Activated CD4-positive, alpha-beta T cell treated with anti-CD3 and anti-CD28 coated beads, Interleukin-2, amount 50 U/mL, for 48 hours (primary cell): ENCODE results near the gene USP10.

Experiments
- DNase-seq, 2 experiments: peaks; one replicate each; pipeline ENCODE4 v3.0.0-alpha.2; 2020

Gene USP10

DNA sequence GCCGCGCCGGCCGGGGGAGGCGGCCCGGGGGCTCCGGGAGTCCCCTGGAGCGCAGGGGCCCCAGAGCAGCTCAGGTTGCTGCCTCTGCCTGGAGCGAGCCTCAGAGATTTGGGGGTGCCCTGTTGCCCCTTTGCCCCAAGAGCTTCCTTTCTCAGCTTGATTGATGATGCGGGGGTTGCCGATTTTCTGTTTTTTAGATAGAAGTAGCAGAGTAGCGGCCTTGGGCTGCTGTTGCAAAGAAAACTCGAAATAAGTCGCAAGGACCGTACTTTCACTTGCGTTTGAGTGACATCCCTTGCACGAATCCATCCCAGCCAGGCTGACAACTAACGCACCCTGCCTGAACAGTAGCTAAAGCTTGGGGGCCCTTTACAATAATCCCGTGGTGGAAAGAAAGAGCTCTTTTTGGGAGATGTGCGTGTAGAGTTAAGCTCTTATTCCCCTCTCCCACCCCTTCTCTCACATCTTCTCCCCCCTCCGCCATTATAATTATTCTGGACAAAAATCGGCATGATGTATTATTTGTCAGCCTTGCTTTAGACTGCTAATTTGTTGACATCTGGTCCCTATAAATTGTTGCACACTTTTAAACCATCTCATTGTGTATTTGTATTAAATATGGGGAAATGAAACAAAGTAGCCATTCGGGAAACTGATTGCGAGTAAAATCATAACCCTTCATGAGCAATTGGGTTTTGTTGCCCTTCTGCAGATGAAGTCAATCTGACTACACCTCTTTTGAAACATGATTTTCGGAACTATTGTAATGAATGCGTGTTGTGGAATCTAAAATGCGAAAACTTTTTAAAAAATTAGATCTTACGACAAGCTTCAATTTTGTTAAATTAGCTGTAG lies 873 bp downstream of the USP10 start:
- DNase-seq, result peak; percentile 24 to 42

DNA sequence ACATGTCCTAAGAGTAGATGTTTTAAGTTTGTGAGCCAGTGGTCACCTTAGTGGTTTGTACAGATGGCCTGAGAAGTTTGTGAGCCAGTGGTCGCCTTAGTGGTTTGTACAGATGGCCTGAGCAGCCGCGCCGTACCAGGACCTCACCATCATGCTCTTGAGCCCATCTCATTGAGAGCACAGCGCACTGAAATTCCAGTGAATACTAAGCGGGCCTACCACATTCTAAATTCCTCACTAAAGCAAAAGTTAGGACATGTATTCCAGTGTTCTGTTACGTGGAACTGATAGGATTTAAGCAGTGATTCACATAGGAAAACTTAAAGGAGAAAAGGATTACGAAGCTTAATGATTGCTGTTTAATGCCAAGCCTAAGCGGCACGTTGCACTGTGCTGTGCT lies 3.9 kb downstream of the USP10 start:
- no peak for DNase-seq

DNA sequence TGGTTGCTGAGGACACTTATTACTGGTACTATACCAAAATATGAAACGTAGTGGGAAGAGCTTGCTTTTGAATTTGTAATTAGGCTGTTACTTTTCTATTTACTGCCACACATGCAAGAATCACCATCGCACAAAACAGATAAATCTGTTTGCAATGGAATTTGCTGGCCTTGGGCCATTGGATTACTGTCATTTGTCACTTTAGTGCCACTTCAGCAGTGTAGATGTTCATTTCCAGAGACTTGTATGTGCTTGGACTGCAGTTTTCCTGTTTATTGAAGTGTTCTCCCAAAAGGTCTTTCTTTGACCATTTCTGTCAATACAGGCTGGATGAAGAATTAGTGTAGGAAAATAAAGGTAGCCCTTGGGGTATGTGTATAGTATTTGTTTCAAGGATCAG lies 4.5 kb downstream of the USP10 start:
- no peak for DNase-seq

DNA sequence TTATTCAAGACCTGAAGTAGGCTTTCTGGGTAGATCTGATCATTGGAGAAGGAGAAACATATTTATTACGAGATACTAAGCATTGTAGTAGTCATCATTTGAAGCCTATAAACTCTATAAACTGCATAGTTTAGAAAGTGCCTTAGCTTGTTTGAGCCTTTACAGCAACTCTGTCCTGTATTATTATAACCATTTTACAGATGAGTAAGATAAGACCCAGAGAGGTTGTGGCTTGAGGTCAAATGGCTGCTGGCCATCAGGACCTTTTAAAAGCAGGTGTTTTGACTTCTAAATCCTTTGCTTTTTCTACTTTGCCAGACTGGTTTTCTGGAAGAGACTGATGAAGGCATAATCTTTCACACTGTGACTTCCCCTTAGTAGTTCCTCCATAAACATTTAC lies 7.1 kb downstream of the USP10 start:
- no peak for DNase-seq

DNA sequence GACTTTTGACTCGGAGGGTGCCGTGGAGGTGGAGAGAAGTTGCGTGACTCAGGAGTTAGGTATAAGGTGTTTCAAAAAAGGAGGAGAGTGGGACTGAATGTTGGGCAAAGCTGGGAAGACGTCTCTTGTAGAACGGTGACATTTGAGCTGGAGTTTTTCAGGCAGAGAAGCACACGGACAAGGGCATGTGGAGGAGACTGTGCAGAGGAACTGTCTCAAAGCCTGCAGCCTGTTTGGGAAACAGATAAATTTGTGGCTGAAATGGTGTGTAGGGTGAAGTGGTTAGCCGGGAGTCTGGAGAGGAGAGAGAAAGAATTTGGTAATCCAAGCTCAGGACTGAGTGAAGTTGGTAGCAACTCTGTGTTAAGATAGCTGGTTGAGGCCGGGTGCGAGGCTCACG lies 9.8 kb downstream of the USP10 start:
- DNase-seq, result no peak

DNA sequence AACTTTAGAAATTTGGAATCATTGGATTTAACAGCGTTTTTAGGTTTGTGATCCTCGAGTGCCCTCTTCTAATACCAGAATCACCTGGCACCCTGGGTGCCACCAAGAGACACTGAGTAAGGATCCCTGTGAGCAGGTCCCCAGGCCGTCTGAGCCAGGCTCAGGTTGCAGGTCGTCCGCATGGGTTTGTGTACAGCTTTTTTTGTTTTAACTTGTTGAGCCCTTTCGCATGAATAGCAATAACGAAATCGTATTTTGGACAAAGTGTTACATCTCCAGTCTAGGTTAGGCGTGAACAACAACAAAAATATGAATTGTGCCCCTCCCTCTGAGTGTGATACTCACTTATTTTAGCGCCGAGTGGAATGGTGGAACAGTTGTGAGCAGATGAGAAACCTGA lies 10.9 kb downstream of the USP10 start:
- DNase-seq, result no peak

DNA sequence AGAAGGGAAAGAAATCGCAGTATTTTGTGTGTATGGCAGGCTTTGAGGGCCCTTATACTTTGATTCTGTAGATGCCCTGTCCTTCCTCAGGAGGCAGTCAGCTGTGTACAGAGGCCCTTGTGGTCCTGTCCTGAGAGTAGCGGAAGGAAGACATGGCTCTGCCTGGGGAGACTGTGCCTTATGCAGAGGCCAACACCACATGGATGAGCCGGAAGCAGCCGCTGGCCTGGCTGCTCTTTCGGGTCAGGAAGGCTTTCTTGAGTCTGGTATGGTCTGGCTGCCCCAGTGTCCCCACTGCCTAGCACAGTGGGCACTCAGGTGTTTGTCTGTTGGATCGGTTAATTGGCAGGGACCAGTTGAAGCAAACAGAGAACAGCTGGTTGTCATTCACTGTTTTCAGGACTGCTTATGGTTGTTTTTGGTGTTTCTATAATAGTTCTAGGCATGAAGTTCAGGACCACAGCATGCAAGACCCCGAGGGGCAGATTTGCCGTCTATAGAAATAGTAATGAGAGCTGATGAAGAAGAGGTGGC lies 12.4 kb downstream of the USP10 start:
- DNase-seq, result no peak

DNA sequence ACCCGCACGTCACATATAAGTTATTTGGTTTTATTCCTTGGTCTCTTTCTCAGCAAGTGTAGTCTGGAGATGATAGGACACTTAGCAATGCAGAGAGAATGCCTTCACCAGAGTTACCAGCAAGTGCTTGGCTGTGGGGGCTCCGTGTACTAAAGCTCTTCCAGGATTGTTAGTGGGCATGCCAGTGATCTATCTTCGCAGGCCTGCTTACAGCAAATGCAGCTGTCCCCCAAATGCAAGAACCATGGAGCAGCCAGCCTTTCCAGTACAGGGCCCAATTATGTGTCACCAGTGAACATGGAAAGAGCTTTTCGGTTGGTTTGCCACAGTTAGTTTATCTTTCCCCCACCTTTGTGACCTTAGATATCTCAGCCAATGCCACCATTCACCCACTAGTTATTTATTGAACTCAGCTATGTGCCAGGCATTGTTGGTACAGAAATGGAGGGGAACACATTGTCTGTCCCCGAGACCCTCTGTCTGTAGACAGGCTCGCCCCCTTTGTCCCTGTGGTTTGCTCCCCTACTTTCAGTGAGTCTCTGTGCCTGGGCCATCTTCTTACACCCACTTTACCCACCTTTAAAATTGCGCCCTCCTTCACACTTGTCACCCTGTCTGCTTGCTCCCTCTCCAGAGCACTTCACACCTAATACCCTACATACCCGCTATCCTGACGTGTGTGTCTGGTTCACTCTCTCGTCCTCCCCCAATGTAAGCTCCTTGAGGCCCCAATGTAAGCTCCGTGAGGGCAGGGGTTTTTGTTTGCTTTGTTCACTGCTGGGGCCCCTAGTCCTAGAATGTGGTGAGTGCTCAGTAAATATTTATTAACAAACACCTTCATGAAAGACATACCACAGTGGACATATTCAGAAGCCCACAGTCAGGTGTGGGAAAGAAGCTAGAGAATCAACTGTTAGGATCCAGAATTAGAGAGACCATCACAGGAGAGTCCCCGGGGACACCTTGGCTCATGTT lies 13.3 kb downstream of the USP10 start:
- no peak for DNase-seq

DNA sequence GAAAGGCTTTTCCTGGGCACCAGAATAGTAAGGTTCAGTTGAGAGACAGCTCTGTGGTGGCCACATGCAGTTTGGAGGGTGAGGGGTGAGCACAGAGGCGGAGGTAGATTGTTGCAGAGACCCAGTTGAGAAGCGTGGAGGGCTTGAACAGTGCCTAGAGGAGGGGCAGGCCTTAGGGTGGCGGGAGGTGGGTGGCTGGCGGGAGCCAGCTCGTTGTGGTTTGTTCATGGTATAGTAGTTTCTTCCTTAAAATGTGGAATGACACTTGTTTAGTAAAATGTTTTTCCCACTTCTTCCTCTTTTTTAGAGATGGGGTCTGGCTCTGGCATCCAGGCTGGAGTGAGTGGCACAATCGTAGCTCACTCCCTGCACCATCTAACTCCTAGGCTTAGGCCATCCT lies 14.2 kb downstream of the USP10 start:
- DNase-seq, result no peak

DNA sequence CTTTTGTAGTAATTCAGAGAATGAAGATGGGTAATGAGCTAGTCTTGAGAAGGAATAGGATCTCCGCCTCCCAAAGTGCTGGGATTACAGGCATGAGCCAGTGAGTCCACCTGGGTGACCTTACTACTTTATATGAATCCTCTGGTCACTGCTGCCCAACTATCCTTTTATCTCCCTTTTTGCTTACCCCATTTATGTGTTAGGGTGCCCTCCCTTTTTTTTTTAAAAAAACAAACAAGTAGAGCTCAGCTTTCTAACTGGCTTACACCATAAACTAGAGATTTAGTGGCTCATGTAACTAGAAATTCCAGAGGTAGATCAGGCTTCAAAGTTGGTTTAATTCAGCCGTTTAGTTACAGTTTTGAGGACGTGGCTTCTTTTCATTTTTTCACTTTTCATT lies 15.6 kb downstream of the USP10 start:
- DNase-seq, result no peak

DNA sequence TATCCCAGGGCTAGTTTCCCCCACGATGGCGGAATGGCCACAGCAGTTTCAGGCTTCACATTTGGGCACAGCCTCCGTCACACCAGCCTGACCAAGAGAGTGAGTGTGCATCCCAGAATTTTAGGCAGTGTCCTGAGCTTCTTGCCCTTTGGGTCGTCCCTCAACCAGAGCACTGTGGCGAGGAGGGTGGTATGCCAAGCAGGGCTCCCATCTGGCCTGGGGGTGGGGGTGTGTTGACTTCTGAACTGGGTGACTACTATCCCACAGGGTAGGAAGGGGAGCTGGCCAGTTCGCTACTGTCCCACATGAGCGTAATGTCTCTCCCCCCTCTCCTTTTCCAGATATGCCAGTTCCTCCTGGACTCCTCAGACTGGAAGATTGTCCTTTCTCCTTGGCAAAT lies 16.1 kb downstream of the USP10 start:
- DNase-seq, result no peak

DNA sequence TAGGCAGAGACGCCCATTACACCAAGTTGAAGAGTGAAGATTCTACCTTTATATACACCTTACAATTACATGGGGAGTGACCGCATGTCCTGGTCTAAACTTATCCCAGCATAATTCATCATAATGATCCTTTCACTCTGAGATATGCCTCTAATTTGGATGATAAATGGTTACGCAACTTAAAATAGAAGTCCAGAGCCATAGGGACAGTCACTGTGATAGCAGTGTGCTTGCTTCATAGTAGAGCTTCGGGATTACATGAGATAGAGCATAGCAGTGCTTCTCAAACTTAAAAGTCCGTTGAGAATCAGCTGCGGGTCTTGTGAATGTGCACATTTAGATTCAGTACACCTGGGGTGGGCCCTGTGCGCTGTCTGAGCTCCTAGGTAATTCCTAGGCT lies 16.9 kb downstream of the USP10 start:
- no peak for DNase-seq

DNA sequence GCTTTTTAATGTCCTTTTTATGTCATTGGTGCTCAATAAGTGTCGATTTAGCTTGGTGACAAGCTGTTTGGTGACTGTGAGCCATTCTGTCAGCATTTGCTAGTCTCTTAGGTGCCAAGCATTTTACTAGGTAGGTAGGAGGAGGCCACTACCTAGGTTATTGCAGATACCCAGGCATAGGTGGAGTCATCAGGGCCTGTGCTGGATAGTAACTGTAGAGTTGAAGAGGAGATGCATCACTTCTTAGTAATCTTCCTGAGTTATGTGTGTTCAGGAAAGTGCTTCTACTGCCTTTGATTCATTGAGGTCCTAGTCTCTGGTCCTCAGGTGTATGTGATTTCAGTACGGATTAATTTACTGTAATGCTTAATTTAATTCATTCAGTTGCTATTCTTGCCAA lies 17.7 kb downstream of the USP10 start:
- DNase-seq, result no peak

DNA sequence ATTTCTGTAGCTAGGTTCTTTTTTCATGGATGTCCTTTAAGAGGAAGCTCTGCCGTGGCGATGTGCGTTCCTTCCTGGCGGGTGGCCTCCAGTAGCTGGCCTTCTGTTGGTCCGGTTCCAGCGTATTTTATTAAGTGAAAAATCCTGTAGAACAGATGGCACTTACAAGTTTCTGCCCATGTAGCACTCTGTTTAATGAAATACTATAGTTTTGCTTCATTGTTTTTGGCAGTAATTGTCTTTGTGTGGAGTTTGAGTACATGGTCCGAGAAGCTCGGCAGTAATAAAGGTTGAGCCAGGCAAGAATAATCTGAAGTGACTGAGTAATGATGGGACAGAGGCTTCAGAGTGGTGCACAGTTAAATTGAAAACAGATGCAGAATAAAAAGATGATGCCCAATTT lies 20.4 kb downstream of the USP10 start:
- DNase-seq, result no peak

DNA sequence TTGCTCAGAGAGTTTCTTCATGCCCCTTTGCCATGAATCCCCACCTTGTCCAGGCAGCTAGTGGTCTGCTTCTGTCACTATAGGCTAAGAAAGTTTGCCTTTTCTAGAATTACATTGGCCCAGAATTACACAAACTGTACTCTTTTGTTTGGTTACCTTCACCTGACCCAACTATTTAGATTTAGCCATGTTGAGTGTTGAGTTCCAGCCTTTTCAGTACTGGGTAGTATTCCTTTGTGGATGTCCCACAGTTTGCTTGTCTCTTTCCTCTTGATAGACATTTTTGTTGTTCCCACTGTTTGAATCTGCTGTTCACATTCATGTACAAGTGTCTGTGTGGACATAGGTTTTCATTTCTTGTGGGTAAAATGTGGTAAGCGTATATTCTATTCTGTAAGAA lies 22.3 kb downstream of the USP10 start:
- no peak for DNase-seq

DNA sequence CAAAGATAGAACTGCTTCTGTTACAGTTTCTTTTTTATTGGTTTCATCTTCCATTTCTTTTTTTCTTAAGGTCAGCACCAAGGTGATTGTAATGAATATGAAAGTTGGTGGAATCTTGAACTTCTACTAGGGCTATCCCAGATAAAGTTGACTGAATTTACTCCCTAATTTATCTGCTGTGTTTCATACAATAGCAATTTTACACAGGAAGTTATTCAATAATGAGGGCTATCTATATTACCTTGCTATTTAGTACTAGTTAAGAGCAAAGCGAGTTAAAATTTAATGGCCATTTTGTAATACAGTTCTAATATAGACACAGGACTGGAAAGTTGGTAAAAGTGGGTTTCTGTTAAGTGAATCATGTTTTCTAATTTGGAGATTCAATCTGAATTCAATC lies 24.1 kb downstream of the USP10 start:
- DNase-seq, result no peak

DNA sequence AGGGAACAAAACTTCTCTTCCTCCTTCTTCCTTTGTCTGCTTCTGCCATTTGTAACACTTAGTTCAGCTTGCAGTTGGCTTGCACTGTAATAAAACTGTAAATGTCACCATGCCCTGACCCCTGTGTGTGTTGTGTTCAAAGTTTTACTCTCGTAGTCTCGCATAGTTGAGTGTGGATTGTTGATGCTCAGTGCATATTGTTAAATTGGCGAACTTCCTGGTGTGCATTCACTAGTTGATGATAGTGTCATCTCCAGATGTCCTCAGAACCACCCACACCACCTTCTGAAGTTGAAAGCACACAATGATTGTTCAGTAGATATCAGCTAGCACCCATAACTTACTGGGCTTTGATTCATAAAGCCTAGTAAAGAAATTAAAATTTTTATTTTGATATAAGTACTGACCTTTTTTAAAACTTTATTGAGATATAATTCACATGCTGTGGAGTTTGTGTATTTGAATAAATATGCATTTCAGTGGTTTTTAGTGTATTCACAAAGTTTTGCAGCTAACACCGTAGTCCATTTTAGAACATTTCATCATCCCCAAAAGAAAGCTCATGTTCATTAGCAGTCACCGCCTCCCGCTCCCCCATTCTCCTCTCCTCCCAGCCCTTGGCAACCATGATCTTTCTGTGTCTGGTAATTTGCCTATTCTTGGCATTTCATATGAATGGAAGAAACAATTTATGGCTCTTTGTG lies 25.0 kb downstream of the USP10 start:
- DNase-seq, result no peak

DNA sequence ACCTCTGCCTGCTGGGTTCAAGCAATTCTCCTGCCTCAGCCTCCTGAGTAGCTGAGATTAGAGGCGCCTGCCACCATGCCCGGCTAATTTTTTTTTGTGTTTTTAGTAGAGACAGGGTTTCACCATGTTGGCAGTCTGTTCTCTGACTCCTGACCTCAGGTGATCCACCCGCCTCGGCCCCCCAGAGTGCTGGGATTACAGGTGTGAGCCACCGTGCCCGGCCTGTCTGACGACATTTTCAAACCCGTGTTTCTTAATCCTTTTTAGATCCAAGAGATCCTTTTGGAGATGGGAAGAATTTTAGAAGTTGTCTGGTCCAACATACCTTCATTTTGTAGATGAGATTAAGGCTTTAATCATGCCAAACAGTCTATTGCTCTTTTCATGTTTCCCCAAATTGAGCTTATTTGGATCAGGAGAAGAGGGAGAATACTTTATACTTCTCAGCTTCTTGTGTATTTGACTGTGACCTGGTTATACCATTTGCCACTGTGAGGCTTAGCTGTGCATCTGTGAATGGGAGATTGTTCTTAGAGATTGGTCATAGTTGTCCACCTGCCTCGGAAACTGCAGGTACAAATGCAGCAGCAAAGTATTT lies 25.8 kb downstream of the USP10 start:
- no peak for DNase-seq

DNA sequence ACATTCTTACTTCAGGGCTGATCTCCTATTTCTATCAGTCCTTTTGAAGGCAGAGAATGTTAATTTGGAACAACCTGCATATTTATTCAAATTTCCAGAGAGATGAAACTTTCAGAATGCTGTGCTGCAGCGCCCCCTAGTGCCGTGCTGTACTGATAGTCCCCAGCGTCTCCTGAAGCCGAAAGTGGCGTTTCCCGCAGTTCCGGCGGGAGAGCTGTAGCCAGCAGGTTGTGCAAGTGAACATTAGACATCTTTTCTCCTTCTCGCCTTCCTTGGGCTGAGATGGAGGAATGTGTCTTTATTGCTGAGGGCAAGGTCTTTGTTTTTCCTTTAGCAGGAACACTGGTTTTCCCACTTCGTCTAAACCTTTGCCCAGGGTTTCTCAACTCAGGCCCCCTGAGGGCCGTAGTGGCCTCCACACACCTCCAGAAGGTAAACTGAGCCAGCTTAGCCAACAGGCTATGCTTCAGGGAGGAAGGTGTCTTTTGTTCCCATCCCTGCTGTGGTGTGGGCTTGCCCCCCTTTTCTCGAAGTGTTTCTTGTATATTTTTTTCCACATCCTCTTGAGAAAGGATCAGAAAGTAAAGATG lies 26.4 kb downstream of the USP10 start:
- peak; percentile 89 to 92 for DNase-seq

DNA sequence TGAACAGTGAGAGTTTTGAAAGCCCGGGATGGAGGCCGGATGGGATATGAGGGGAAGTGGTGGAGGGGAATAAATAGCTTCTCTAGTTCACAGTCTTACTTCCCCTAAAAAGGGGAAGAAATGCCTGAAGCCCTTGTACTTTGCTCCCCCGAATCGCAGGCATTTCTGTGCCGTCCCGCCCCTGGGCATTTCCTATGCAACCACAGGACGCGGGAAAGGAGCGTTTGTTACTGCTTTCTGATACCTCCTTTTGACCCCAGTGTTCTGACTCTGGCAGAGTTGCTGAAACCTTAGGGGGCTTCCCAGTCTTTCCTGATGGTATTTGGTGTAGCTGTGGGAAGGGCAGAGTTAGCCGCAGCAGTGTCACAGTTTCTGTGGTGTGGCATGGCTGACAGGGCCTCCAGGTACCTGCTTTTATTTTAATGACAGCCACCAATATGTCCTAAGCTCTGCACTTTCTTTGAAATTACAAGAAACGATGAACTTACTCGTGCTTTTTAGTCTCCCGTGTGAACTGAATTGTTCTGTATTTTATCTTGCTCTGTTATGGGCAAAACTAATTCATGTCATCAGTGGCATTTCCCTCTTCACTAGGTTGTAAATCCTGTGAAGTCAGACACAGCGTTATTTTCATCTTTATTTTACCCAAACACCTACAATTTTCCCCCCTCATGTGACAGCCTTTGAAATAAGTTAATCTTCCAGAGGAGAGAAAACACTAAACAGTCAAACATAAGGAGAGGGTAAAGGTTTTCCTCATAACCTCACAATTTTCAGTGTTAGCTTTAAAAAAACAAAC lies 27.1 kb downstream of the USP10 start:
- DNase-seq, result peak in 1 of 2 experiments; percentile 25

DNA sequence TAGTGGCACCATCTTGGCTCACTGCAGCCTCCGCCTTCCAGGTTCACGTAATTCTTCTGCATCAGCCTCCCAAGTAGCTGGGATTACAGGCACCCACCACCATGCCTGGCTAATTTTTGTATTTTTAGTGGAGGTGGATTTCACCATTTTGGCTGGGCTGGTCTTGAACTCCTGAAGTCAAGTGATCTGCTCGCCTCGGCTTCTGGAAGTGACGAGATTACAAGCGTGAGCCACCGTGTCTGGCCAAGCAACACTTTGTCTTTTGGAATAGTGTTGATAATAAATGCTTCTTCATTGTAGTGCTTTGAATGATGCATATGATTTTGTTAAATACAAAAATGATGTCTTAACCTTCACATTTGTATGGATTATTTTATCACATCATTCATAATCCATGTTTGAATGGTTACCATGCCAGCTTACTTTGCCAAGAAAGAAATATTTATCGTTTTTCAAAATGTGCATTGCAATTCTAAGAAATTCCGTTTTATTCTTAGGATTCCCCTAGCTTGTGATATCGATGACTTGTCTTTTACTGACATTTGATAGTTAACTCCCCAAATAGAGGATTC lies 29.1 kb downstream of the USP10 start:
- DNase-seq, result no peak
